ENCODE measurements around the gene ATP11A.
"Not testable (repeated sequence)": the region's sequence is repeated elsewhere in the genome, so short reads cannot be mapped to it uniquely, and the experiment has no call there.

ATP11A gene

GRCh38 chr13:112870737-112871287 lies 181.0 kb downstream of the ATP11A start:
- DNase-seq = no peak

GRCh38 chr13:112871742-112872141 lies 181.9 kb downstream of the ATP11A start:
- DNase-seq = no peak

- peak; percentile 92 for DNase-seq
Measured at GRCh38 chr13:112872657-112873631, 183.1 kb downstream of the ATP11A start.

GRCh38 chr13:112873851-112874750 lies 184.3 kb downstream of the ATP11A start:
- DNase-seq = peak; percentile 83

GRCh38 chr13:112874751-112875300 lies 185.0 kb downstream of the ATP11A start:
- no peak for DNase-seq

GRCh38 chr13:112875627-112876026 lies 185.8 kb downstream of the ATP11A start:
- DNase-seq = no peak

GRCh38 chr13:112876305-112877000 lies 186.6 kb downstream of the ATP11A start:
- no peak for DNase-seq

GRCh38 chr13:112877066-112877465 lies 187.2 kb downstream of the ATP11A start:
- no peak for DNase-seq

- no peak for DNase-seq
Measured at GRCh38 chr13:112877539-112877938, 187.7 kb downstream of the ATP11A start.

- no peak for DNase-seq
Measured at GRCh38 chr13:112877976-112878955, 188.4 kb downstream of the ATP11A start.

- no peak for DNase-seq
Measured at GRCh38 chr13:112879283-112879833, 189.5 kb downstream of the ATP11A start.

GRCh38 chr13:112880221-112880641 lies 190.4 kb downstream of the ATP11A start:
- DNase-seq = no peak

GRCh38 chr13:112880976-112881540 lies 191.2 kb downstream of the ATP11A start:
- no peak for DNase-seq

GRCh38 chr13:112881656-112882554 lies 192.1 kb downstream of the ATP11A start:
- DNase-seq = no peak

GRCh38 chr13:112882555-112883024 lies 192.8 kb downstream of the ATP11A start:
- no peak for DNase-seq

- DNase-seq = no peak
Measured at GRCh38 chr13:112883241-112883945, 193.6 kb downstream of the ATP11A start.

GRCh38 chr13:112884700-112885099 lies 194.9 kb downstream of the ATP11A start:
- not testable (repeated sequence) for DNase-seq

- DNase-seq = no peak
Measured at GRCh38 chr13:112885242-112885781, 195.5 kb downstream of the ATP11A start.

Data from COR-L47 (cell line).